B cell (primary cell): ENCODE measurements around the gene NSFL1C. TPM values are rescaled to one million over a fixed set of nuclear protein-coding genes. Genes with fewer than 3 reads are reported as not detected.
A peak's percentile ranks its signal among the peaks of the same experiment; 100 is the strongest.

Experiments used
- ATAC-seq: fragments of 200-7000 bp; cut with Tn5 transposase; one replicate; pipeline ENCODE4 v1.10.0; 2021; ENCODE audit warnings: low read depth, mild to moderate bottlenecking, moderate number of reproducible peaks, moderate library complexity
- CTCF ChIA-PET: fragments of 350-600 bp; sonication (Branson Sonifier 250); formaldehyde crosslinking; loops from one replicate; lab custom pipeline; 2021; ENCODE audit warnings: antibody characterized with exemption, inconsistent platforms; lab: Charles Lee
- POLR2A ChIA-PET: fragments of 350-600 bp; sonication (Branson Sonifier 250); formaldehyde crosslinking; loops from one replicate; lab custom pipeline; 2021; ENCODE audit warnings: antibody characterized with exemption; lab: Charles Lee
- DNase-seq: peaks from one replicate; pipeline ENCODE4 v3.0.0; 2013
- H2AFZ ChIP-seq: 2 replicates; pipeline ENCODE4 v1.6.1; 2012; ENCODE audit warnings: mild to moderate bottlenecking, low read depth, low read length; ENCODE audit not compliant: insufficient read depth, poor library complexity, severe bottlenecking
- H3K27ac ChIP-seq, 2 donors: 1 replicate in 1 of 2; 2 replicates in 1 of 2; pipeline ENCODE4 v1.5.1; 2012 to 2013; ENCODE audit warnings: low read length in 2 of 2, mild to moderate bottlenecking in 2 of 2, moderate library complexity in 1 of 2
- H3K27me3 ChIP-seq, 4 experiments: fragments of 200-600 bp in 1 of 4; sonication (generic) in 1 of 4; replicated peaks in 1 of 4; 1 replicate in 2 of 4; 2 replicates in 2 of 4; pipeline versions ENCODE4 v1.6.1 to v1.7.0; 2013 to 2016; ENCODE audit warnings: low read length in 3 of 4, mild to moderate bottlenecking in 2 of 4, mixed read lengths in 1 of 4, moderate library complexity in 1 of 4; ENCODE audit not compliant: insufficient read depth in 4 of 4, control insufficient read depth in 3 of 4; ENCODE audit errors: control extremely low read depth in 1 of 4
- H3K36me3 ChIP-seq, 2 experiments: replicated peaks in 1 of 2; 1 replicate in 1 of 2; 2 replicates in 1 of 2; pipeline versions ENCODE4 v1.6.1 to v1.7.1; 2013; ENCODE audit warnings: low read length in 1 of 2; ENCODE audit not compliant: insufficient read depth in 2 of 2, control insufficient read depth in 1 of 2; ENCODE audit errors: control extremely low read depth in 1 of 2, extremely low read depth in 1 of 2
- H3K4me1 ChIP-seq, 2 donors: fragments of 200-600 bp in 1 of 2; sonication (generic) in 1 of 2; 1 replicate in 1 of 2; 2 replicates in 1 of 2; pipeline versions ENCODE4 v1.5.1 to v1.6.1; 2013 to 2017; ENCODE audit warnings: low read length in 2 of 2; ENCODE audit not compliant: control insufficient read depth in 2 of 2, insufficient read depth in 2 of 2
- H3K4me2 ChIP-seq: replicated peaks from 2 replicates; pipeline ENCODE3; 2012; ENCODE audit warnings: mild to moderate bottlenecking, low read depth, low read length; ENCODE audit not compliant: poor library complexity, severe bottlenecking
- H3K4me3 ChIP-seq, 5 experiments: fragments of 200-600 bp in 1 of 5; sonication (generic) in 1 of 5; 1 replicate in 3 of 5; 2 replicates in 2 of 5; pipeline versions ENCODE4 v1.5.1 to v1.7.0; 2011 to 2016; ENCODE audit warnings: low read length in 4 of 5, mild to moderate bottlenecking in 4 of 5, low read depth in 2 of 5, control low read depth in 1 of 5, moderate library complexity in 1 of 5; ENCODE audit not compliant: insufficient read depth in 1 of 5; ENCODE audit errors: control extremely low read depth in 1 of 5, extremely low read depth in 1 of 5
- H3K79me2 ChIP-seq: fragments of 200-600 bp; sonication (generic); one replicate; pipeline ENCODE4 v1.6.0; 2016; ENCODE audit warnings: low read length; ENCODE audit not compliant: control insufficient read depth, insufficient read depth
- H3K9ac ChIP-seq: fragments of 200-600 bp; sonication (generic); 2 replicates; pipeline ENCODE4 v1.6.1; 2017; ENCODE audit warnings: mild to moderate bottlenecking, low read length, moderate library complexity
- H3K9me3 ChIP-seq, 3 donors: one replicate each; pipeline versions ENCODE4 v1.6.1 to v1.7.1; 2013; ENCODE audit warnings: low read length in 2 of 3; ENCODE audit not compliant: control insufficient read depth in 2 of 3, insufficient read depth in 1 of 3; ENCODE audit errors: control extremely low read depth in 1 of 3
- H4K20me1 ChIP-seq: 2 replicates; pipeline ENCODE4 v1.6.0; 2012; ENCODE audit warnings: mild to moderate bottlenecking, low read length; ENCODE audit not compliant: insufficient read depth, control insufficient read depth, poor library complexity, severe bottlenecking
- H3K27ac Mint-ChIP-seq: one replicate; pipeline ENCODE4 v1.8.0; 2021; ENCODE audit warnings: mixed read lengths
- H3K27me3 Mint-ChIP-seq: one replicate; pipeline ENCODE4 v1.8.0; 2021; ENCODE audit warnings: mixed read lengths
- H3K4me1 Mint-ChIP-seq: one replicate; pipeline ENCODE4 v1.8.0; 2021; ENCODE audit warnings: mixed read lengths
- H3K4me3 Mint-ChIP-seq: one replicate; pipeline ENCODE4 v1.8.0; 2021; ENCODE audit warnings: mixed read lengths
- H3K9me3 Mint-ChIP-seq: one replicate; pipeline ENCODE4 v1.8.0; 2022; ENCODE audit warnings: mixed read lengths; ENCODE audit not compliant: insufficient read depth
- EZH2 ChIP-seq: IDR thresholded peaks from 2 replicates; pipeline ENCODE4 v1.6.1; 2012; ENCODE audit warnings: borderline replicate concordance, low read depth, mild to moderate bottlenecking, moderate library complexity, low read length; ENCODE audit not compliant: insufficient read depth, poor library complexity, severe bottlenecking
- WGBS: methylation state at CpG from one replicate; pipeline ENCODE4 v1.1.5; 2013; ENCODE audit warnings: missing lambda C conversion rate; ENCODE audit not compliant: insufficient coverage; 5-methylcytosine and 5-hydroxymethylcytosine counted together
- intact Hi-C: fragments of 100-400 bp; cut with micrococcal nuclease; formaldehyde crosslinking; loops from one replicate; pipeline ENCODE4 v1.10.0; 2022
- polyA plus RNA-seq: library from polyadenylated mRNA; depleted of rRNA; stranded (reverse); fragments of >200 nt; gene quantifications from 2 replicates; pipeline ENCODE4 v1.2.3, GENCODE V29; 2012
- total RNA-seq, 2 donors: library from RNA; stranded (reverse); fragments of 120-200 nt in 1 of 2; gene quantifications; 1 replicate in 1 of 2; 2 replicates in 1 of 2; pipeline versions ENCODE4 v1.2.3 to v1.2.4, GENCODE V29; 2013 to 2022
- TF ChIP-seq, protein P1 (sequence below): fragments of 200-600 bp; IDR thresholded peaks from one replicate; pipeline ENCODE4 v1.8.0; 2022; ENCODE audit warnings: antibody characterized with exemption, mild to moderate bottlenecking

Gene NSFL1C
- total and polyA plus RNA-seq, 2 donors (not counting 1 experiment from before 2014, with no cell fraction given) = 24.1 to 80.3 TPM

DNA sequence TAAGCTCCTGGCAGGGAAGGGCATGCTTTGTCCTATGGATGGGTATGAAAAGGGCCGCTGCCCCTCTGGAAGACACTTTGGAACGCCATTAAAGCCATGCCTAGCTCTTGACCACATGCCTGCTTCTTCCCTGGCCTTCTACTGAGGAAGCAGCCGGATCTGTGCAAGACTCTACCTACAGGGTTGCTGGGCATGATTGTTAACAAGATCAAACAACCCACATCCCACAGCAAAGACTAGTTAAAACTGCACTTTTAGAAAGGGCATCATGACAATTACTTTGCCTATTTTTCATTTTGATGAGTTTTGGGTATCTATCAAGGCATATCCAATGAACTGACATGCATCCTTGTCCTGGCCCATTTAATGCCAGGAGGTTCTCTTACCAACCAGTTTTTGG is 25.5 kb downstream of the NSFL1C start:
- TF ChIP-seq, protein P1, sequence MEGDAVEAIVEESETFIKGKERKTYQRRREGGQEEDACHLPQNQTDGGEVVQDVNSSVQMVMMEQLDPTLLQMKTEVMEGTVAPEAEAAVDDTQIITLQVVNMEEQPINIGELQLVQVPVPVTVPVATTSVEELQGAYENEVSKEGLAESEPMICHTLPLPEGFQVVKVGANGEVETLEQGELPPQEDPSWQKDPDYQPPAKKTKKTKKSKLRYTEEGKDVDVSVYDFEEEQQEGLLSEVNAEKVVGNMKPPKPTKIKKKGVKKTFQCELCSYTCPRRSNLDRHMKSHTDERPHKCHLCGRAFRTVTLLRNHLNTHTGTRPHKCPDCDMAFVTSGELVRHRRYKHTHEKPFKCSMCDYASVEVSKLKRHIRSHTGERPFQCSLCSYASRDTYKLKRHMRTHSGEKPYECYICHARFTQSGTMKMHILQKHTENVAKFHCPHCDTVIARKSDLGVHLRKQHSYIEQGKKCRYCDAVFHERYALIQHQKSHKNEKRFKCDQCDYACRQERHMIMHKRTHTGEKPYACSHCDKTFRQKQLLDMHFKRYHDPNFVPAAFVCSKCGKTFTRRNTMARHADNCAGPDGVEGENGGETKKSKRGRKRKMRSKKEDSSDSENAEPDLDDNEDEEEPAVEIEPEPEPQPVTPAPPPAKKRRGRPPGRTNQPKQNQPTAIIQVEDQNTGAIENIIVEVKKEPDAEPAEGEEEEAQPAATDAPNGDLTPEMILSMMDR = no peak
- no peak for TF ChIP-seq EZH2
- Histone ChIP-seq H4K20me1 (no peaks in the 10 kb centered on the region), H3K4me2 (no peak overlapping the region), H3K4me1 (peaks cover 0 to 5% of the 10 kb centered on the region in 2 donors), H2AFZ (no peak overlapping the region), H3K36me3 (peaks cover 0 to 52% of the 10 kb centered on the region in 2 experiments), H3K79me2 (no peaks in the 10 kb centered on the region), H3K9ac (no peak overlapping the region), H3K27ac (no peak overlapping the region), H3K9me3 (no peaks in the 10 kb centered on the region), H3K27me3 (no peaks in the 10 kb centered on the region), H3K4me3 (no peak overlapping the region)
- no peak for ATAC-seq
- no peaks in the 10 kb centered on the region for H3K9me3 Mint-ChIP-seq
- intact Hi-C loops = no loop called here
- no peak for DNase-seq
- POLR2A ChIA-PET = no interaction called here
- H3K27ac Mint-ChIP-seq = no peak overlapping the region
- H3K4me3 Mint-ChIP-seq = no peak overlapping the region
- H3K4me1 Mint-ChIP-seq = peaks cover 11% of the 10 kb centered on the region
- no peaks in the 10 kb centered on the region for H3K27me3 Mint-ChIP-seq
- 69% methylated on average over 3 of the region's 3 CpGs for WGBS
- CTCF ChIA-PET = interaction anchor here (0.8 to 7.2 kb wide), 3 partner anchors 47 to 336 kb away, joined by 3 to 71 read pairs (median 4); no protein-coding TSS in a partner anchor

DNA sequence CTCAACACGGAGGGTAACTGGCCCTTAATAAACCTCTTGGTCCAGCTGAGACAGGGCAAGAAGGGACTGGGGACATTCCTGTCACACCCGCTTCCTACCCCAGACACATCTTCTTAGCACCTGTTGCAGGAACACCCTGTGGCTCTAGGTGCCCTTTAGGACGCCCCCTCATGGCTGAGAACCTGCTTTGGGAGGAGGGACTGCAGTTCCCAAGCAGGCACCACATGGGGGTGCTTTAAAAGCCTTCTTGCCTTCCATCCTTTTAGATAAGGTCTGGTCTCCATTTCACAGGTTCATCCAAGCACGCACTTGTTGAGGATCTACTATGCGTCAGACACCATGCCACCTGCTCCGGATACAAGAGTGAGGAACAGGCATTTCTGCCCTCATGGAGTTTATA is 26.6 kb downstream of the NSFL1C start:
- no peaks in the 10 kb centered on the region for H3K27me3 ChIP-seq
- no peaks in the 10 kb centered on the region for H4K20me1 ChIP-seq
- Mint-ChIP-seq H3K4me3 (no peak overlapping the region), H3K27me3 (no peaks in the 10 kb centered on the region), H3K27ac (no peak overlapping the region), H3K9me3 (no peaks in the 10 kb centered on the region), H3K4me1 (peaks cover 17% of the 10 kb centered on the region)
- H3K27ac ChIP-seq = no peak overlapping the region
- no peaks in the 10 kb centered on the region for H3K9me3 ChIP-seq
- no peak overlapping the region for H3K4me3 ChIP-seq
- no peak overlapping the region for H3K4me2 ChIP-seq
- DNase-seq (peak; percentile 35), ATAC-seq (peak; percentile 39)
- POLR2A ChIA-PET = interaction anchor here (0.7 kb wide), 1 partner anchor 12 kb away, joined by 3 read pairs; no protein-coding TSS in a partner anchor
- H3K79me2 ChIP-seq = no peaks in the 10 kb centered on the region
- TF ChIP-seq EZH2 = no peak
- TF ChIP-seq, protein P1 = no peak
- no peak overlapping the region for H3K9ac ChIP-seq
- CTCF ChIA-PET = interaction anchor here (0.7 to 7.2 kb wide), 11 partner anchors 19 to 337 kb away, joined by 3 to 74 read pairs (median 4); no protein-coding TSS in a partner anchor
- H3K4me1 ChIP-seq = peaks cover 8 to 10% of the 10 kb centered on the region in 2 donors
- peaks cover 0 to 41% of the 10 kb centered on the region in 2 experiments for H3K36me3 ChIP-seq
- WGBS = 79% methylated on average over 4 of the region's 6 CpGs
- intact Hi-C loops = no loop called here
- no peak overlapping the region for H2AFZ ChIP-seq
